Suprapubic skin (tissue), 4 donors: ENCODE measurements around the gene GFOD1. TPM values are rescaled to one million over a fixed set of nuclear protein-coding genes. Genes with fewer than 3 reads are reported as not detected.

Experiments
- DNase-seq, 2 donors: peaks; one replicate each; pipeline ENCODE4 v3.0.0-alpha.2; 2019; ENCODE audit warnings: low spot score in 2 of 2
- H3K27ac ChIP-seq: fragments of 200-600 bp; sonication (generic); one replicate; pipeline ENCODE4 v1.5.1; 2019
- H3K27me3 ChIP-seq: fragments of 200-600 bp; sonication (generic); one replicate; pipeline ENCODE4 v1.5.1; 2019
- H3K36me3 ChIP-seq: fragments of 200-600 bp; sonication (generic); one replicate; pipeline ENCODE4 v1.5.1; 2019
- H3K4me1 ChIP-seq: fragments of 200-600 bp; sonication (generic); one replicate; pipeline ENCODE4 v1.5.1; 2019
- H3K4me3 ChIP-seq: fragments of 200-600 bp; sonication (generic); one replicate; pipeline ENCODE4 v1.5.1; 2019; ENCODE audit warnings: mild to moderate bottlenecking
- H3K9me3 ChIP-seq: fragments of 200-600 bp; sonication (generic); one replicate; pipeline ENCODE4 v1.5.1; 2019
- CTCF ChIP-seq, 2 donors: fragments of 200-600 bp in 1 of 2; fragments of 450-650 bp in 1 of 2; sonication (generic) in 1 of 2; IDR thresholded peaks; one replicate each; pipeline ENCODE4 v1.5.1; 2016 to 2019; ENCODE audit warnings: antibody characterized with exemption in 2 of 2, mild to moderate bottlenecking in 1 of 2, moderate library complexity in 1 of 2
- EP300 ChIP-seq: sonication (generic); formaldehyde crosslinking; IDR thresholded peaks from one replicate; pipeline ENCODE4 v1.6.1; 2017; ENCODE audit warnings: antibody characterized with exemption
- POLR2A ChIP-seq, 2 donors: fragments of 450-650 bp; IDR thresholded peaks; one replicate each; pipeline ENCODE4 v1.6.1; 2017; ENCODE audit warnings: antibody characterized with exemption in 2 of 2, mild to moderate bottlenecking in 2 of 2, moderate library complexity in 2 of 2
- POLR2AphosphoS5 ChIP-seq, 3 donors: sonication (generic); formaldehyde crosslinking; IDR thresholded peaks; one replicate each; pipeline ENCODE4 v1.6.1; 2017; ENCODE audit warnings: antibody characterized with exemption in 3 of 3
- WGBS: methylation state at CpG from one replicate; pipeline ENCODE4 v1.1.5; 2018; 5-methylcytosine and 5-hydroxymethylcytosine counted together
- total RNA-seq, 4 donors: library from RNA; depleted of rRNA; stranded (reverse); fragments of >200 nt; gene quantifications; one replicate each; pipeline ENCODE4 v1.1.0, GENCODE V29; 2016

Gene GFOD1
- total RNA-seq, 4 donors from 2014 or later = 7.5 to 15.2 (median 13.7) TPM

DNA sequence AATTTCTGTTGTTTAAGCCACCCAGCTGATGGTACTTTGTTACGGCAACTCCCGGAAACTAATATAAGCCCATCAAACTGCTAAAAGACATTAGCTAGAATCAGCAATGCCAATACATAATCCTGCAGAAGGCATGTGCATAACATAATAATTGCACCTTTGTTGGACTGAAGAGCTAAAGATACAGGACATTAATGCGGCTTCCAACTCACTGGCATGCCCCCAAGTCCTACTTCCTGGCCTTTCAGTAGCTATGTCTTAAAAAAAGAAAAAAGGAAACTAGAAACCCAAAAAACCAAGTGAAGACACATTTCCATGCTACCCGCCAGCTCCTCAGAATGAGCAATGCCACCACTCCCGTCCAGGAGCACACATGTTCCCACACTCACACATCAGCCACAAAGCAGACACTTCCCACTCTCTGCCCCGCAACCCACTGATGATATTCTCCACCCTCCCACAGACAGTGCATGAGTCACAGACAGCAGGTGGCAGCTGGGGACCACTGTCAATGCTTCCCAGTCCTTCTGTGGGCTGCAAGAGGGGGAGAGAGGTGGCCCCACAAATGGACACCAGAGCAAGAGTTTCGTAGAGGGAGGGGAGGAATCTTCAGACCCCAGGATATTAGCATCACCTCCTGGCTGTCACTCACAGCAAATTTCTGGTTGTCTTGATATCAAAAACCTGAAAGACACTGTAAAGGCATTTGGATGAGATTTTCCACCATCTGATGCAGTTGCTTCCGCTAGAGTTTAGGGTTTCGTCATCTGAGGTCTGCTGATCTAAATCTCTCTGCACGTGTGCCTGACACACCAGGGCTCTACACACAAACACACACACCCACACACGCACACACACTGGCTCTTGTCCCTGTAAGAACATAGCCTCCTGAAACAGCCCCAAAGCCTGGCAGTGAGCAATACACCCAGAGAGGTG is 32.8 kb downstream of the GFOD1 start:
- no peaks in the 10 kb centered on the region for H3K27me3 ChIP-seq
- 42% methylated on average over 11 of the region's 11 CpGs for WGBS
- no peak overlapping the region for H3K4me3 ChIP-seq
- peak overlapping the region; percentile 6 for H3K27ac ChIP-seq
- DNase-seq = peak in 1 of 2 donors; percentile 80
- TF ChIP-seq EP300 = no peak
- TF ChIP-seq POLR2AphosphoS5 (IDR thresholded peaks at IDR 0.05) = no peak
- TF ChIP-seq POLR2A (IDR thresholded peaks at IDR 0.05) = no peak
- TF ChIP-seq CTCF (IDR thresholded peaks at IDR 0.05) = no peak
- H3K9me3 ChIP-seq = no peaks in the 10 kb centered on the region
- H3K4me1 ChIP-seq = peaks cover 23% of the 10 kb centered on the region
- H3K36me3 ChIP-seq = peaks cover 4% of the 10 kb centered on the region

- Histone ChIP-seq H3K4me1 (peaks cover 26% of the 10 kb centered on the region), H3K9me3 (no peaks in the 10 kb centered on the region), H3K27me3 (no peaks in the 10 kb centered on the region), H3K27ac (peak overlapping the region; percentile 6), H3K36me3 (peaks cover 4% of the 10 kb centered on the region), H3K4me3 (no peak overlapping the region)
- TF ChIP-seq POLR2AphosphoS5 (IDR thresholded peaks at IDR 0.05) = peak in 1 of 3 donors; percentile 2
- no peak for TF ChIP-seq POLR2A (IDR thresholded peaks at IDR 0.05)
- DNase-seq = no peak
- WGBS = 69% methylated on average over 2 of the region's 2 CpGs
These were observed 33.6 kb downstream of the GFOD1 start for GRCh38 chr6:13453771-13454251.

- TF ChIP-seq POLR2A (IDR thresholded peaks at IDR 0.05) = no peak
- no peak for TF ChIP-seq EP300
- no peak for TF ChIP-seq CTCF (IDR thresholded peaks at IDR 0.05)
- no peak for TF ChIP-seq POLR2AphosphoS5 (IDR thresholded peaks at IDR 0.05)
- 96% methylated on average over 4 of the region's 4 CpGs for WGBS
- no peak overlapping the region for H3K4me3 ChIP-seq
- no peaks in the 10 kb centered on the region for H3K9me3 ChIP-seq
- no peak overlapping the region for H3K27ac ChIP-seq
- no peak for DNase-seq
- peaks cover 4% of the 10 kb centered on the region for H3K36me3 ChIP-seq
- no peaks in the 10 kb centered on the region for H3K27me3 ChIP-seq
- H3K4me1 ChIP-seq = peaks cover 32% of the 10 kb centered on the region
These were observed 34.2 kb downstream of the GFOD1 start for GRCh38 chr6:13453153-13453552.

DNA sequence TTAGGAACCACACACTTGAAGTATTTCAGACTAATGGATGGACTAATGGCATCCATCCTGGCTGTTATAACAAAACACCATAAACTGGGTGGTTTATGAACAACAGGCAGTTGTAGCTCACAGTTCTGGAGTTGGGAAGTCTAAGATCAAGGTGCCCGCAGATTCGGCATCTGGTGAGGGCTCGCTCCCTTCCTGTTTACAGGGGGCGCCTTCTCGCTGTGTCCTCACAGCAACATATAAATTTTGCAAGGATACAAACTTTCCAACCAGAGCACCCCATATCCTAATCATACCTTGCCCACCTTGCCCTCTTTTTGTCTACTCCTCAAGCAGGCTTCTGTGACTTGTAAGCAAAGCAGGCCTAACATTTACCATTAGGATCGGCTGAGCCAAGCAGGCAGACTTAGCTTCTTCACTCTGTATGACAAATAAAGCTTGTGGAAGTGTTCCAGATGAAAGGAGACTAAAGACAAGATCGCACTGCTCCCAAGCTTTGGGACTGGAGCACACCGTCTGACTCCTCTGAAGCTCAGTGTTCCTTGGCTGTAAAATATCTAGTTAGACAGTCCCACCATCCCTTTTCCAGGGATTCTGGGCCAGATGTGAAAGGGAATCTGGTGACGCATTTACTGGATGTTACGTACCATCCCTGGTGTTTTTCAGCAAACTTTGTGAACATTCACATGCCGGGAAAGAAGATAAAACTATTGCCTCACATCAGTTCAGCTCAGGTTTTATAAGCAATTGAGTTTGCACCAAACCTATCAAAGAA is 34.9 kb downstream of the GFOD1 start:
- no peaks in the 10 kb centered on the region for H3K27me3 ChIP-seq
- no peak overlapping the region for H3K27ac ChIP-seq
- peaks cover 4% of the 10 kb centered on the region for H3K36me3 ChIP-seq
- H3K4me1 ChIP-seq = peaks cover 37% of the 10 kb centered on the region
- TF ChIP-seq CTCF (IDR thresholded peaks at IDR 0.05) (no peak), POLR2A (IDR thresholded peaks at IDR 0.05) (no peak), POLR2AphosphoS5 (IDR thresholded peaks at IDR 0.05) (no peak), EP300 (no peak)
- 94% methylated on average over 11 of the region's 11 CpGs for WGBS
- H3K4me3 ChIP-seq = no peak overlapping the region
- no peaks in the 10 kb centered on the region for H3K9me3 ChIP-seq
- no peak for DNase-seq

DNA sequence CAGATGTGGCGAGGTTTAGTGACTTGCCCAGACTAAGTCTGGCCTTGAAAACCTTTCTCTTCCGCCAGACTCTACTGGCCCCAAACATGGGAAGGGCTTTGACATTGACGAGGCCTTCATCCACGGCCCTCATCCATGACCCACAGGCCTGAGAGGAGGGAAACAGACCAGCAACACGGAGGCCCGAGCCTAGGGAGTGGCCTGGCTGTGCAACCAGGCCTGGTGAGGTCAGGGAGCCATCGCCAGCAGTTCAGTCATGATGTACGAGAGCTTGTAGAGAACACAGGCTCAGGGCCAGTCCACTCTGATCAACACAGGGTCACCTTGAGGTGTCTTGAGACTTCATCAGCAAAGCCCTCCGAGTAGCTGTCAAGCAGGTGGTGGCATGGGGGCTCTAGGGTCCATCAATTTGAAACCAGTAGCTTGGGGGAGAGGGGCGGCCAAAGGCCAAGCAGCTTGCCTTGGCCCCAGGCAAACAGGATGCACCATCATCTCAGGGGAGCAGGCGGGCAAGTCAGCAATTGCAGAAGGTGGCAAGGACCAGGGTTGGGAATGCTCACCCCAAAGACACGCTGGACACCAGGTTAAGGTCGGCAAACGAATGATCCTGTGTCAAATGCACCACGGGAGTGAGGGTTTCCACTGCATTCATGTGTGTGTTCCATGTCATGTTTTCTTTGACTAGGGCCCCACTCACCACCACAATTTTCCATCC is 36.1 kb downstream of the GFOD1 start:
- Histone ChIP-seq H3K36me3 (peaks cover 4% of the 10 kb centered on the region), H3K4me3 (no peak overlapping the region), H3K27me3 (no peaks in the 10 kb centered on the region), H3K27ac (no peak overlapping the region), H3K4me1 (peaks cover 44% of the 10 kb centered on the region), H3K9me3 (no peaks in the 10 kb centered on the region)
- WGBS = 97% methylated on average over 10 of the region's 15 CpGs
- no peak for DNase-seq
- no peak for TF ChIP-seq POLR2AphosphoS5 (IDR thresholded peaks at IDR 0.05)
- TF ChIP-seq CTCF (IDR thresholded peaks at IDR 0.05) = no peak
